ENCODE measurements around the gene CDK14.
"Not testable (repeated sequence)": the region's sequence is repeated elsewhere in the genome, so short reads cannot be mapped to it uniquely, and the experiment has no call there.

The CDK14 gene

GRCh38 chr7:91164506-91164905 lies 568.4 kb downstream of the CDK14 start:
- Histone ChIP-seq H3K9me3 (ENCODE audit: low read depth, low read length) (no peaks in the 10 kb centered on the region), H3K27ac (no peak overlapping the region), H3K9ac (ENCODE audit: insufficient read length) (no peak overlapping the region), H3K36me3 (ENCODE audit: insufficient read depth, low read length) (no peaks in the 10 kb centered on the region), H3K4me3 (no peak overlapping the region)
- TF ChIP-seq POLR2AphosphoS5 (IDR thresholded peaks at IDR 0.05; ENCODE audit: borderline replicate concordance, low read depth, low read length): no peak
- no peak for TF ChIP-seq FOXP2 (optimal IDR thresholded peaks at IDR 0.05; ENCODE audit: control extremely low read depth, extremely low read length, insufficient read depth)
- TF ChIP-seq EZH2 (IDR thresholded peaks at IDR 0.05): no peak
- no peak for DNase-seq (ENCODE audit: low read depth, low spot score)

GRCh38 chr7:91165006-91165845 lies 569.1 kb downstream of the CDK14 start:
- H3K27ac ChIP-seq: no peak overlapping the region
- no peaks in the 10 kb centered on the region for H3K9me3 ChIP-seq (ENCODE audit: low read depth, low read length)
- DNase-seq (ENCODE audit: low read depth, low spot score): no peak
- H3K36me3 ChIP-seq (ENCODE audit: insufficient read depth, low read length): no peaks in the 10 kb centered on the region
- no peak overlapping the region for H3K4me3 ChIP-seq
- H3K9ac ChIP-seq (ENCODE audit: insufficient read length): no peak overlapping the region
- TF ChIP-seq EZH2 (IDR thresholded peaks at IDR 0.05) (no peak), FOXP2 (optimal IDR thresholded peaks at IDR 0.05; ENCODE audit: control extremely low read depth, extremely low read length, insufficient read depth) (no peak), POLR2AphosphoS5 (IDR thresholded peaks at IDR 0.05; ENCODE audit: borderline replicate concordance, low read depth, low read length) (no peak)

- Histone ChIP-seq H3K9ac (ENCODE audit: insufficient read length) (no peak overlapping the region), H3K4me3 (no peak overlapping the region), H3K36me3 (ENCODE audit: insufficient read depth, low read length) (no peaks in the 10 kb centered on the region), H3K9me3 (ENCODE audit: low read depth, low read length) (no peaks in the 10 kb centered on the region), H3K27ac (no peak overlapping the region)
- DNase-seq (ENCODE audit: low read depth, low spot score): no peak
- TF ChIP-seq FOXP2 (optimal IDR thresholded peaks at IDR 0.05; ENCODE audit: control extremely low read depth, extremely low read length, insufficient read depth): no peak
- no peak for TF ChIP-seq EZH2 (IDR thresholded peaks at IDR 0.05)
- no peak for TF ChIP-seq POLR2AphosphoS5 (IDR thresholded peaks at IDR 0.05; ENCODE audit: borderline replicate concordance, low read depth, low read length)
Measured at GRCh38 chr7:91165846-91166230, 569.7 kb downstream of the CDK14 start.

- Histone ChIP-seq H3K27ac (no peak overlapping the region), H3K4me3 (no peak overlapping the region), H3K36me3 (ENCODE audit: insufficient read depth, low read length) (no peaks in the 10 kb centered on the region; the same call in 1 of the 2 replicates), H3K9me3 (ENCODE audit: low read depth, low read length) (no peaks in the 10 kb centered on the region), H3K9ac (ENCODE audit: insufficient read length) (no peak overlapping the region)
- no peak for TF ChIP-seq POLR2AphosphoS5 (IDR thresholded peaks at IDR 0.05; ENCODE audit: borderline replicate concordance, low read depth, low read length)
- TF ChIP-seq FOXP2 (optimal IDR thresholded peaks at IDR 0.05; ENCODE audit: control extremely low read depth, extremely low read length, insufficient read depth): no peak
- no peak for TF ChIP-seq EZH2 (IDR thresholded peaks at IDR 0.05)
- no peak for DNase-seq (ENCODE audit: low read depth, low spot score)
Measured at GRCh38 chr7:91168871-91169829, 573.0 kb downstream of the CDK14 start.

GRCh38 chr7:91169830-91170191 lies 573.7 kb downstream of the CDK14 start:
- Histone ChIP-seq H3K9ac (ENCODE audit: insufficient read length) (no peak overlapping the region), H3K36me3 (ENCODE audit: insufficient read depth, low read length) (no peaks in the 10 kb centered on the region; the same call in 1 of the 2 replicates), H3K9me3 (ENCODE audit: low read depth, low read length) (no peaks in the 10 kb centered on the region), H3K4me3 (no peak overlapping the region), H3K27ac (no peak overlapping the region)
- DNase-seq (ENCODE audit: low read depth, low spot score): no peak
- TF ChIP-seq EZH2 (IDR thresholded peaks at IDR 0.05): no peak
- TF ChIP-seq POLR2AphosphoS5 (IDR thresholded peaks at IDR 0.05; ENCODE audit: borderline replicate concordance, low read depth, low read length): no peak
- TF ChIP-seq FOXP2 (optimal IDR thresholded peaks at IDR 0.05; ENCODE audit: control extremely low read depth, extremely low read length, insufficient read depth): no peak

- DNase-seq (ENCODE audit: low read depth, low spot score); H3K27ac ChIP-seq; H3K9me3 ChIP-seq (ENCODE audit: low read depth, low read length); H3K9ac ChIP-seq (ENCODE audit: insufficient read length); H3K4me3 ChIP-seq; H3K36me3 ChIP-seq (ENCODE audit: insufficient read depth, low read length): not testable (repeated sequence)
Measured at GRCh38 chr7:91173265-91173664, 577.1 kb downstream of the CDK14 start.

GRCh38 chr7:91180746-91181145 lies 584.6 kb downstream of the CDK14 start:
- Histone ChIP-seq H3K9me3 (ENCODE audit: low read depth, low read length) (peaks cover 5% of the 10 kb centered on the region; the same call in 1 of the 2 replicates), H3K9ac (ENCODE audit: insufficient read length) (no peak overlapping the region), H3K36me3 (ENCODE audit: insufficient read depth, low read length) (no peaks in the 10 kb centered on the region), H3K27ac (no peak overlapping the region), H3K4me3 (no peak overlapping the region)
- TF ChIP-seq POLR2AphosphoS5 (IDR thresholded peaks at IDR 0.05; ENCODE audit: borderline replicate concordance, low read depth, low read length) (no peak), EZH2 (IDR thresholded peaks at IDR 0.05) (no peak), FOXP2 (optimal IDR thresholded peaks at IDR 0.05; ENCODE audit: control extremely low read depth, extremely low read length, insufficient read depth) (no peak)
- no peak for DNase-seq (ENCODE audit: low read depth, low spot score)

- Histone ChIP-seq H3K9me3 (ENCODE audit: low read depth, low read length) (peaks cover 5% of the 10 kb centered on the region; the same call in 1 of the 2 replicates), H3K36me3 (ENCODE audit: insufficient read depth, low read length) (no peaks in the 10 kb centered on the region), H3K27ac (no peak overlapping the region), H3K4me3 (no peak overlapping the region), H3K9ac (ENCODE audit: insufficient read length) (no peak overlapping the region)
- TF ChIP-seq POLR2AphosphoS5 (IDR thresholded peaks at IDR 0.05; ENCODE audit: borderline replicate concordance, low read depth, low read length): no peak
- DNase-seq (ENCODE audit: low read depth, low spot score): no peak
Measured at GRCh38 chr7:91181949-91182348, 585.8 kb downstream of the CDK14 start.

All from SK-N-MC (cell line).